SU-DHL-6 (cell line): Measurements from ENCODE around the gene XIRP1.

ENCODE experiments used
- CTCF ChIP-seq: fragments of 200-600 bp; sonication (generic); IDR thresholded peaks from one replicate; pipeline ENCODE4 v1.5.1; 2017; ENCODE audit warnings: antibody characterized with exemption, mild to moderate bottlenecking, low read length, moderate library complexity; ENCODE audit not compliant: insufficient read depth, poor library complexity, severe bottlenecking
- EZH2phosphoT487 ChIP-seq: fragments of 200-600 bp; sonication (generic), shearing (Covaris generic); conservative IDR thresholded peaks from 2 replicates; pipeline ENCODE4 v1.6.1; 2018; ENCODE audit warnings: mild to moderate bottlenecking, antibody characterized with exemption, low read length, moderate library complexity, mixed read lengths

GRCh38 chr3:39202094-39202493, 9.7 kb upstream of the XIRP1 start:
- no peak for TF ChIP-seq CTCF
- TF ChIP-seq EZH2phosphoT487 = no peak
